HEK293T (cell line): ENCODE data around the gene C1orf174.
A peak's percentile ranks its signal among the peaks of the same experiment; 100 is the strongest.

Experiments used
- CTCF ChIA-PET: fragments of 350-600 bp; formaldehyde crosslinking; extraction: SDS; loops from one replicate; lab custom pipeline; 2021; ENCODE audit warnings: antibody characterized with exemption, inconsistent platforms; lab: Yijun Ruan, JAX
- POLR2A ChIA-PET: fragments of 350-600 bp; formaldehyde crosslinking; extraction: SDS; loops from one replicate; lab custom pipeline; 2020; ENCODE audit warnings: antibody characterized with exemption, inconsistent platforms; lab: Yijun Ruan, JAX
- DNase-seq: peaks from one replicate; pipeline ENCODE4 v3.0.0; 2012; ENCODE audit warnings: mixed read lengths; ENCODE audit errors: extremely low spot score
- ARNT ChIP-seq: fragments of 450-650 bp; IDR thresholded peaks from 2 replicates; pipeline ENCODE4 v1.6.1; 2017; ENCODE audit warnings: mild to moderate bottlenecking
- BHLHE40 ChIP-seq: fragments of 450-650 bp; IDR thresholded peaks from 2 replicates; pipeline ENCODE4 v1.6.1; 2016; ENCODE audit warnings: mild to moderate bottlenecking, moderate library complexity, borderline replicate concordance
- CTBP1 ChIP-seq: fragments of 450-650 bp; IDR thresholded peaks from 2 replicates; pipeline ENCODE4 v1.6.1; 2016; ENCODE audit warnings: borderline replicate concordance
- ELF4 ChIP-seq: fragments of 450-650 bp; IDR thresholded peaks from 2 replicates; pipeline ENCODE4 v1.6.1; 2017; ENCODE audit warnings: antibody characterized with exemption
- FOXA1 ChIP-seq: fragments of 450-650 bp; IDR thresholded peaks from 2 replicates; pipeline ENCODE4 v1.6.1; 2016; ENCODE audit warnings: mild to moderate bottlenecking
- FOXK2 ChIP-seq: fragments of 450-650 bp; IDR thresholded peaks from 2 replicates; pipeline ENCODE4 v1.6.1; 2016; ENCODE audit warnings: mild to moderate bottlenecking
- FOXM1 ChIP-seq: fragments of 450-650 bp; IDR thresholded peaks from 2 replicates; pipeline ENCODE4 v1.6.1; 2017; ENCODE audit warnings: mild to moderate bottlenecking, borderline replicate concordance
- HDGF ChIP-seq: fragments of 450-650 bp; IDR thresholded peaks from 2 replicates; pipeline ENCODE4 v1.6.1; 2017; ENCODE audit warnings: antibody characterized with exemption, borderline replicate concordance
- L3MBTL2 ChIP-seq: fragments of 450-650 bp; conservative IDR thresholded peaks from 2 replicates; pipeline ENCODE4 v1.6.1; 2016; ENCODE audit warnings: mild to moderate bottlenecking
- LEF1 ChIP-seq: fragments of 450-650 bp; IDR thresholded peaks from 2 replicates; pipeline ENCODE4 v1.6.1; 2017; ENCODE audit warnings: mild to moderate bottlenecking, borderline replicate concordance
- NFRKB ChIP-seq: fragments of 450-650 bp; IDR thresholded peaks from 2 replicates; pipeline ENCODE4 v1.6.1; 2016; ENCODE audit warnings: mild to moderate bottlenecking, moderate library complexity
- SP1 ChIP-seq: fragments of 450-650 bp; IDR thresholded peaks from 2 replicates; pipeline ENCODE4 v1.6.1; 2017
- SUZ12 ChIP-seq: fragments of 450-650 bp; IDR thresholded peaks from 2 replicates; pipeline ENCODE4 v1.6.1; 2016; ENCODE audit warnings: mild to moderate bottlenecking
- TARDBP ChIP-seq: fragments of 450-650 bp; IDR thresholded peaks from 2 replicates; pipeline ENCODE4 v1.6.1; 2016
- ZNF384 ChIP-seq: fragments of 450-650 bp; IDR thresholded peaks from 2 replicates; pipeline ENCODE4 v1.6.1; 2016
- TF ChIP-seq, protein P1 (sequence below): fragments of 450-650 bp; IDR thresholded peaks from 2 replicates; pipeline ENCODE4 v1.6.1; 2016

The C1orf174 gene

DNA sequence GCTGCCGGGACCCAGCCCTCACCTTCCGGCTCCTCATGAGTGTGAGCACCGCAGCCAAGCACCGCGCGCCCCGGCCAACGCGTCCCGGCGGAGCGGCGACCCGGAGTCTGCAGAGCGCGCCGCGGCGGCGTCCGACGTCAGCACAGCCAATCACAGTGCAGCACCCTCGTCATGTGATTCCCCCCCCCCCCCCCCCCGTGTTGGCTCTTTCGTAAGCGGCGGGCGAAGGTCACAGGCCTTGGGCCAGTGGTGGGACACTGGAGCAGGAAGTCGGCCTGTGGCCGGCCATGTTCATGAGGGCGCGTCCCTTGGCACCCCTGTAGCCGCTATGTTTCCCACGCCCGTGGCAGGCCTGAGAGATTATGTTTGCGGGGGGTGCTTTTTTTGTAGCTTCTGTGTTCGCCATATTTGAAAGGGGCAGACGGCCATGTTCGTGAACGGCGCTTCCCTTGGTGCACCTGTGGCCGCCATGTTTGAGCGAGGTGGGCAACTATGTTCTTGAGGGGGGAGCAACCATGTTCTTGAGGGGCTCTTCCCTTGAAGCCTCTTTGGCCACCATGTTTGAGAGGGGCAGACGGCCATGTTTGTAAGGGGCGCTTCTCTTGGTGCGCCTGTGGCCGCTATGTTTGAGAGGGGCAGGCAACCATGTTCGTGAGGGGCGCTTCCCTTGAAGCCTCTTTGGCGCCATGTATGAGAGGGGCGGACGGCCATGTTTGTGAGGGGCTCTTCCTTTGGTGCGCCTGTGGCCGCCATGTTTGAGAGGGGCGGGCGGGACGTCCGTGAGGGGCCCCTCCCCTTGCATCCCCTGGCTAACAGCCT, at the start of gene C1orf174:
C1orf174 (minus strand) TSS at position 123 of the 819 bp plus-strand sequence; CDS start at position 37, 86 bp downstream.
- ChIA-PET POLR2A (interaction anchor here (0.6 to 1.0 kb wide), 2 partner anchors 14 to 43 kb away, joined by 3 read pairs; partner anchors contain the start of genes CEP104 and DFFB), CTCF (no interaction called here)
- peak; percentile 91 for DNase-seq
- TF ChIP-seq FOXK2 (no peak), CTBP1 (no peak), TARDBP (peak; percentile 66; the same call in 1 of the 2 replicates), NFRKB (peak; percentile 83), ZNF384 (no peak), L3MBTL2 (peak; percentile 38; the same call in 1 of the 2 replicates), FOXM1 (peak; percentile 47; the same call in 1 of the 2 replicates)
- TF ChIP-seq, protein P1, sequence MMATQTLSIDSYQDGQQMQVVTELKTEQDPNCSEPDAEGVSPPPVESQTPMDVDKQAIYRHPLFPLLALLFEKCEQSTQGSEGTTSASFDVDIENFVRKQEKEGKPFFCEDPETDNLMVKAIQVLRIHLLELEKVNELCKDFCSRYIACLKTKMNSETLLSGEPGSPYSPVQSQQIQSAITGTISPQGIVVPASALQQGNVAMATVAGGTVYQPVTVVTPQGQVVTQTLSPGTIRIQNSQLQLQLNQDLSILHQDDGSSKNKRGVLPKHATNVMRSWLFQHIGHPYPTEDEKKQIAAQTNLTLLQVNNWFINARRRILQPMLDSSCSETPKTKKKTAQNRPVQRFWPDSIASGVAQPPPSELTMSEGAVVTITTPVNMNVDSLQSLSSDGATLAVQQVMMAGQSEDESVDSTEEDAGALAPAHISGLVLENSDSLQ = no peak

DNA sequence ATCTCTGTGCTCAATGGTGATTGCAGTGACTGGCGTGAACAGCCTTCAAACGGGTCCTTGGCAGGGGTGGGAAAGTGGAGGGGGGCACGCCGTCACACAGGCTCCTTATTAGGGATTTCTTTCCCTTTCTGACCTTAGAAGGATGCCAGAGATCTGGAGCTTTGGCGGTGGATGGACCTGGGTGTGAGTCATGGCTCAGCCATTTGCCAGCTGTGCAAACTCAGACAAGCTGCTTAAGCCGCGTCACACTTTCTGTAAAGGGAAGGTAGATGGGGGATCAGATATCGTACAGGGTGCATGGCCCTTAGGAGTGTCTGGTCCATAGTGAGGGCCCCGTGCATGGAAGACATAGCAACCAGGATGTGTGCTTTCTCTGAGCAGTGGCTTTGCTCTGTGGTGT, 48.3 kb upstream of the C1orf174 start:
- CTCF ChIA-PET = no interaction called here
- POLR2A ChIA-PET = no interaction called here
- DNase-seq = no peak
- TF ChIP-seq ARNT = no peak
- no peak for TF ChIP-seq LEF1
- TF ChIP-seq BHLHE40 = no peak
- TF ChIP-seq, protein P1 = no peak
- TF ChIP-seq FOXK2 = no peak
- TF ChIP-seq FOXM1 = no peak
- no peak for TF ChIP-seq FOXA1
- no peak for TF ChIP-seq HDGF
- TF ChIP-seq NFRKB = no peak
- TF ChIP-seq CTBP1 = no peak
- TF ChIP-seq TARDBP = no peak
- TF ChIP-seq SUZ12 = no peak
- TF ChIP-seq L3MBTL2 = no peak

- ChIA-PET POLR2A (no interaction called here), CTCF (no interaction called here)
- no peak for TF ChIP-seq TARDBP
- TF ChIP-seq, protein P1 = no peak
- TF ChIP-seq ARNT = no peak
- TF ChIP-seq NFRKB = no peak
- no peak for TF ChIP-seq CTBP1
- TF ChIP-seq ELF4 = no peak
- no peak for TF ChIP-seq LEF1
- no peak for TF ChIP-seq L3MBTL2
- TF ChIP-seq FOXM1 = no peak
- no peak for TF ChIP-seq SUZ12
- no peak for DNase-seq
Measured at GRCh38 chr1:3945916-3946840, 46.1 kb upstream of the C1orf174 start.

DNA sequence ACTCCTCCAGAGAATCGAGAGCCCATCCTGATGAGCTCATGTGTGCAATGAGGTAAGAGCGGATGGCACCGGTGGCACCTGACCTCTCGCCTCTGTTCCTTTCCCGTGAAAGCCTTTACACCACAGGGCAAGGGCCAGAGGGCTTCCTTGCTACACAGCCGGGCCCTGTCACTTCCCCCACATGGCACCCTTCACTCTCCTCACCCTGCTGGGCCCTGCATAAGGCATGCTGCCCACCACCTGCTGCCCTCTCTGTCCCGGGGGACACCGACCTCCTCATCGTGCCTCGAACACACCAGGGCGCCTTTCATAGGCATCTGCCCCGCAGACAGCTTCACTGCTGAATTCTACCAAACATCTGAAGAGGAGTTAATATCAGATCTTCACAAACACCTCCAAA, 45.1 kb upstream of the C1orf174 start:
- DNase-seq = no peak
- ChIA-PET CTCF (no interaction called here), POLR2A (no interaction called here)
- TF ChIP-seq, protein P1 = no peak

- DNase-seq = no peak
- ChIA-PET POLR2A (no interaction called here), CTCF (no interaction called here)
- no peak for TF ChIP-seq LEF1
- no peak for TF ChIP-seq TARDBP
- TF ChIP-seq, protein P1 = no peak
- TF ChIP-seq ELF4 = no peak
- no peak for TF ChIP-seq HDGF
- TF ChIP-seq FOXM1 = no peak
- TF ChIP-seq ARNT = no peak
- TF ChIP-seq FOXK2 = no peak
- TF ChIP-seq FOXA1 = no peak
- no peak for TF ChIP-seq L3MBTL2
- no peak for TF ChIP-seq ZNF384
- no peak for TF ChIP-seq SP1
- TF ChIP-seq BHLHE40 = no peak
- no peak for TF ChIP-seq NFRKB
Measured at GRCh38 chr1:3944578-3945125, 44.6 kb upstream of the C1orf174 start.
